Breast epithelium (tissue), 3 donors: ENCODE data around the gene FMNL2.

Experiments used
- POLR2A ChIP-seq: fragments of 450-650 bp; IDR thresholded peaks from one replicate; pipeline ENCODE4 v1.6.1; 2016; ENCODE audit warnings: antibody characterized with exemption, mild to moderate bottlenecking, moderate library complexity
- POLR2AphosphoS5 ChIP-seq, 3 donors: sonication (generic); formaldehyde crosslinking; IDR thresholded peaks; one replicate each; pipeline ENCODE4 v1.6.1; 2017; ENCODE audit warnings: antibody characterized with exemption in 3 of 3
- TF ChIP-seq, protein P1 (sequence below), 3 donors: fragments of 450-650 bp; IDR thresholded peaks; one replicate each; pipeline ENCODE4 v1.5.1; 2016 to 2017; ENCODE audit warnings: antibody characterized with exemption in 3 of 3, mild to moderate bottlenecking in 3 of 3, moderate library complexity in 3 of 3

DNA sequence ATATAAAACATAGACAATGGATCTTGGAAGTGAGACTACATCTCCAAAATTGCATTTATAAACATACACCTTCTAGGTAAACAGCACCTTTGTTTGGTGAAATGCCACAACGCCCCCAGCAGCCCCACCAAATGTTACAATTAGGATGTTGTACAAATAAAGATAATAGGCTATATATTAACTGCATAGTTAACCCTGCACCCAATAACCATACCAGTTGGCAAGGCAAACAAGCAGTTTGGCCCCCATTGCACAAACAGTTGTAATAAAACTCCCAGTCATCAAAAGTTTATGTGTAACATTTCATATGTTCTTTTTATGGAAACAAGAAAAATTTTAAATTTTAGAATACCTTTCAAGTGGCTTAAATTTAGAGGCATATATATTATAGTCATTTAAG lies 315.0 kb downstream of the FMNL2 start:
- TF ChIP-seq, protein P1, sequence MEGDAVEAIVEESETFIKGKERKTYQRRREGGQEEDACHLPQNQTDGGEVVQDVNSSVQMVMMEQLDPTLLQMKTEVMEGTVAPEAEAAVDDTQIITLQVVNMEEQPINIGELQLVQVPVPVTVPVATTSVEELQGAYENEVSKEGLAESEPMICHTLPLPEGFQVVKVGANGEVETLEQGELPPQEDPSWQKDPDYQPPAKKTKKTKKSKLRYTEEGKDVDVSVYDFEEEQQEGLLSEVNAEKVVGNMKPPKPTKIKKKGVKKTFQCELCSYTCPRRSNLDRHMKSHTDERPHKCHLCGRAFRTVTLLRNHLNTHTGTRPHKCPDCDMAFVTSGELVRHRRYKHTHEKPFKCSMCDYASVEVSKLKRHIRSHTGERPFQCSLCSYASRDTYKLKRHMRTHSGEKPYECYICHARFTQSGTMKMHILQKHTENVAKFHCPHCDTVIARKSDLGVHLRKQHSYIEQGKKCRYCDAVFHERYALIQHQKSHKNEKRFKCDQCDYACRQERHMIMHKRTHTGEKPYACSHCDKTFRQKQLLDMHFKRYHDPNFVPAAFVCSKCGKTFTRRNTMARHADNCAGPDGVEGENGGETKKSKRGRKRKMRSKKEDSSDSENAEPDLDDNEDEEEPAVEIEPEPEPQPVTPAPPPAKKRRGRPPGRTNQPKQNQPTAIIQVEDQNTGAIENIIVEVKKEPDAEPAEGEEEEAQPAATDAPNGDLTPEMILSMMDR (IDR thresholded peaks at IDR 0.05), result no peak
- TF ChIP-seq POLR2A (no peak), POLR2AphosphoS5 (IDR thresholded peaks at IDR 0.05) (no peak)
